CD4-positive, alpha-beta memory T cell (primary cell): Measurements from ENCODE around the gene IFFO2. TPM values are rescaled to one million over a fixed set of nuclear protein-coding genes. Genes with fewer than 3 reads are reported as not detected.
A peak's percentile ranks its signal among the peaks of the same experiment; 100 is the strongest.

Source experiments
- CTCF ChIA-PET: fragments of 350-600 bp; sonication (Branson Sonifier 250); formaldehyde crosslinking; loops from one replicate; lab custom pipeline; 2021; ENCODE audit warnings: inconsistent platforms; ENCODE audit not compliant: partially characterized antibody; lab: Charles Lee
- POLR2A ChIA-PET: fragments of 350-600 bp; sonication (Branson Sonifier 250); formaldehyde crosslinking; loops from one replicate; lab custom pipeline; 2021; ENCODE audit not compliant: partially characterized antibody; lab: Charles Lee
- DNase-seq, 5 donors: peaks; one replicate each; pipeline versions ENCODE4 v3.0.0 to v3.0.0-alpha.2; 2020 to 2022; ENCODE audit warnings: mixed read lengths in 1 of 5
- H3K27ac ChIP-seq: one replicate; pipeline ENCODE4 v1.7.0; 2013; ENCODE audit warnings: low read depth, low read length
- H3K27me3 ChIP-seq: 2 replicates; pipeline ENCODE4 v1.7.0; 2013; ENCODE audit warnings: mild to moderate bottlenecking, low read length, moderate library complexity; ENCODE audit not compliant: insufficient read depth
- H3K36me3 ChIP-seq: 2 replicates; pipeline ENCODE4 v1.7.0; 2013; ENCODE audit warnings: mild to moderate bottlenecking, low read length, moderate library complexity; ENCODE audit not compliant: insufficient read depth
- H3K4me1 ChIP-seq: 2 replicates; pipeline ENCODE4 v1.7.0; 2013; ENCODE audit warnings: mild to moderate bottlenecking, low read length, moderate library complexity; ENCODE audit not compliant: insufficient read depth
- H3K4me3 ChIP-seq, 2 donors: one replicate each; pipeline ENCODE4 v1.7.0; 2013; ENCODE audit warnings: low read length in 2 of 2, mild to moderate bottlenecking in 1 of 2
- H3K9me3 ChIP-seq, 2 donors: one replicate each; pipeline ENCODE4 v1.7.0; 2013; ENCODE audit warnings: low read length in 2 of 2, control low read depth in 1 of 2; ENCODE audit not compliant: control insufficient read depth in 1 of 2
- H3K27ac Mint-ChIP-seq, 7 donors: one replicate each; pipeline ENCODE4 v1.8.0; 2020 to 2021; ENCODE audit warnings: mixed read lengths in 7 of 7, mild to moderate bottlenecking in 6 of 7, inconsistent platforms in 3 of 7, moderate library complexity in 3 of 7
- H3K27me3 Mint-ChIP-seq, 2 donors: one replicate each; pipeline ENCODE4 v1.8.0; 2020 to 2021; ENCODE audit warnings: mixed read lengths in 2 of 2
- H3K36me3 Mint-ChIP-seq, 2 donors: one replicate each; pipeline ENCODE4 v1.8.0; 2020 to 2021; ENCODE audit warnings: mixed read lengths in 2 of 2, inconsistent platforms in 1 of 2, mild to moderate bottlenecking in 1 of 2
- H3K4me1 Mint-ChIP-seq, 4 donors: one replicate each; pipeline ENCODE4 v1.8.0; 2020 to 2021; ENCODE audit warnings: mixed read lengths in 4 of 4, mild to moderate bottlenecking in 1 of 4
- H3K4me3 Mint-ChIP-seq, 8 donors: one replicate each; pipeline ENCODE4 v1.8.0; 2020 to 2021; ENCODE audit warnings: mixed read lengths in 8 of 8, mild to moderate bottlenecking in 7 of 8, moderate library complexity in 6 of 8, inconsistent platforms in 3 of 8
- H3K9me3 Mint-ChIP-seq, 8 donors: one replicate each; pipeline ENCODE4 v1.8.0; 2020 to 2021; ENCODE audit warnings: mixed read lengths in 8 of 8, mild to moderate bottlenecking in 5 of 8, inconsistent platforms in 3 of 8, moderate library complexity in 1 of 8
- intact Hi-C: fragments of 100-400 bp; cut with micrococcal nuclease; formaldehyde crosslinking; loops from one replicate; pipeline ENCODE4 v1.15.1; 2023
- polyA plus RNA-seq, 2 donors: library from polyadenylated mRNA; unstranded; fragments of 300-500 nt; fragmentation: Illumina TruSeq; gene quantifications; one replicate each; pipeline ENCODE4 v1.2.3, GENCODE V29; 2021
- total RNA-seq, 2 experiments: library from RNA; stranded (reverse); gene quantifications; one replicate each; pipeline ENCODE4 v1.2.3, GENCODE V29; 2021

The IFFO2 gene
- total and polyA plus RNA-seq, 4 experiments from 2014 or later, result 1.3 to 41.3 (median 22.1) TPM

GRCh38 chr1:18919197-18919905, 37.1 kb downstream of the IFFO2 start:
- peaks cover 34% of the 10 kb centered on the region for H3K36me3 ChIP-seq
- H3K4me3 ChIP-seq, result no peak overlapping the region
- H3K27me3 Mint-ChIP-seq, result no peaks in the 10 kb centered on the region
- no peaks in the 10 kb centered on the region for H3K9me3 Mint-ChIP-seq
- peak overlapping the region in 3 of 7 donors; percentile 17 to 60 (median 57) for H3K27ac Mint-ChIP-seq
- peaks cover 8 to 39% of the 10 kb centered on the region in 2 donors for H3K36me3 Mint-ChIP-seq
- ChIA-PET POLR2A (no interaction called here), CTCF (interaction anchor here (17.3 kb wide), 1 partner anchor 49 kb away, joined by 443 read pairs; no protein-coding TSS in a partner anchor)
- no peaks in the 10 kb centered on the region for H3K9me3 ChIP-seq
- H3K27ac ChIP-seq, result no peak overlapping the region
- H3K4me1 ChIP-seq, result peaks cover 28% of the 10 kb centered on the region
- no peak overlapping the region for H3K4me3 Mint-ChIP-seq
- H3K4me1 Mint-ChIP-seq, result peaks cover 16 to 37% (median 29%) of the 10 kb centered on the region in 4 donors
- intact Hi-C loops, result no loop called here
- peak in 1 of 5 donors; percentile 35 for DNase-seq
- no peaks in the 10 kb centered on the region for H3K27me3 ChIP-seq

GRCh38 chr1:18918417-18918816, 38.1 kb downstream of the IFFO2 start:
- H3K4me3 ChIP-seq, result no peak overlapping the region
- ChIA-PET CTCF (interaction anchor here (17.3 kb wide), 1 partner anchor 50 kb away, joined by 443 read pairs; no protein-coding TSS in a partner anchor), POLR2A (no interaction called here)
- H3K27ac ChIP-seq, result no peak overlapping the region
- H3K9me3 ChIP-seq, result no peaks in the 10 kb centered on the region
- peaks cover 34% of the 10 kb centered on the region for H3K36me3 ChIP-seq
- Mint-ChIP-seq H3K36me3 (peaks cover 8 to 43% of the 10 kb centered on the region in 2 donors), H3K27me3 (no peaks in the 10 kb centered on the region), H3K4me3 (no peak overlapping the region), H3K9me3 (no peaks in the 10 kb centered on the region), H3K4me1 (peaks cover 12 to 36% (median 23%) of the 10 kb centered on the region in 4 donors), H3K27ac (peak overlapping the region in 4 of 7 donors; percentile 48 to 74 (median 66))
- intact Hi-C loops, result no loop called here
- DNase-seq, result peak in 1 of 5 donors; percentile 19
- H3K27me3 ChIP-seq, result no peaks in the 10 kb centered on the region
- peaks cover 19% of the 10 kb centered on the region for H3K4me1 ChIP-seq

GRCh38 chr1:18917071-18917799, 39.2 kb downstream of the IFFO2 start:
- intact Hi-C loops, result no loop called here
- Histone ChIP-seq H3K9me3 (no peaks in the 10 kb centered on the region), H3K36me3 (peaks cover 41% of the 10 kb centered on the region), H3K4me3 (no peak overlapping the region), H3K4me1 (peaks cover 7% of the 10 kb centered on the region), H3K27me3 (no peaks in the 10 kb centered on the region), H3K27ac (no peak overlapping the region)
- H3K36me3 Mint-ChIP-seq, result peaks cover 8 to 54% of the 10 kb centered on the region in 2 donors
- peaks cover 12 to 30% (median 17%) of the 10 kb centered on the region in 4 donors for H3K4me1 Mint-ChIP-seq
- H3K4me3 Mint-ChIP-seq, result no peak overlapping the region
- H3K27me3 Mint-ChIP-seq, result no peaks in the 10 kb centered on the region
- peak in 1 of 5 donors; percentile 11 for DNase-seq
- H3K9me3 Mint-ChIP-seq, result no peaks in the 10 kb centered on the region
- peak overlapping the region in 3 of 7 donors; percentile 70 to 79 (median 74) for H3K27ac Mint-ChIP-seq
- POLR2A ChIA-PET, result interaction anchor here (1.8 kb wide), 1 partner anchor 9 kb away, joined by 5 read pairs; no protein-coding TSS in a partner anchor
- CTCF ChIA-PET, result interaction anchor here (0.8 to 17.3 kb wide), 4 partner anchors 10 to 51 kb away, joined by 3 to 443 read pairs (median 105); partner anchors contain the start of gene IFFO2

GRCh38 chr1:18915341-18915740, 41.1 kb downstream of the IFFO2 start:
- Histone ChIP-seq H3K27ac (no peak overlapping the region), H3K9me3 (no peaks in the 10 kb centered on the region), H3K4me3 (no peak overlapping the region), H3K27me3 (no peaks in the 10 kb centered on the region), H3K36me3 (peaks cover 47% of the 10 kb centered on the region), H3K4me1 (no peaks in the 10 kb centered on the region)
- Mint-ChIP-seq H3K4me1 (peaks cover 5 to 21% (median 10%) of the 10 kb centered on the region in 4 donors), H3K9me3 (no peaks in the 10 kb centered on the region), H3K4me3 (no peak overlapping the region), H3K27ac (peak overlapping the region in 3 of 7 donors; percentile 30 to 65 (median 30)), H3K27me3 (no peaks in the 10 kb centered on the region), H3K36me3 (peaks cover 20 to 68% of the 10 kb centered on the region in 2 donors)
- CTCF ChIA-PET, result interaction anchor here (3.6 to 17.3 kb wide), 6 partner anchors 10 to 53 kb away, joined by 20 to 443 read pairs (median 114); partner anchors contain the start of genes ALDH4A1 and IFFO2
- intact Hi-C loops, result no loop called here
- peak in 1 of 5 donors; percentile 24 for DNase-seq
- POLR2A ChIA-PET, result interaction anchor here (0.6 to 1.8 kb wide), 5 partner anchors 11 to 159 kb away, joined by 3 to 5 read pairs (median 4); partner anchors contain the start of gene ALDH4A1

GRCh38 chr1:18913065-18913835, 43.2 kb downstream of the IFFO2 start:
- intact Hi-C loops, result loop anchor here (1.0 kb wide), 2 partner anchors 13 to 59 kb away; no protein-coding TSS in a partner anchor
- ChIA-PET POLR2A (interaction anchor here (0.7 to 3.1 kb wide), 12 partner anchors 10 to 161 kb away, joined by 3 to 24 read pairs (median 6); partner anchors contain the start of genes ALDH4A1 and IFFO2), CTCF (interaction anchor here (0.8 to 17.3 kb wide), 19 partner anchors 10 to 1299 kb away, joined by 3 to 443 read pairs (median 7); partner anchors contain the start of genes ALDH4A1 and IFFO2)
- H3K27me3 ChIP-seq, result no peaks in the 10 kb centered on the region
- Mint-ChIP-seq H3K27me3 (no peaks in the 10 kb centered on the region), H3K4me3 (peak overlapping the region in 1 of 8 donors; percentile 41), H3K9me3 (no peaks in the 10 kb centered on the region), H3K27ac (peak overlapping the region; percentile 62 to 90 (median 82)), H3K4me1 (peaks cover 5 to 21% (median 8%) of the 10 kb centered on the region in 4 donors), H3K36me3 (peaks cover 36 to 81% of the 10 kb centered on the region in 2 donors)
- no peak overlapping the region for H3K4me3 ChIP-seq
- peaks cover 52% of the 10 kb centered on the region for H3K36me3 ChIP-seq
- H3K9me3 ChIP-seq, result no peaks in the 10 kb centered on the region
- no peaks in the 10 kb centered on the region for H3K4me1 ChIP-seq
- DNase-seq, result peak; percentile 64 to 71 (median 66)
- H3K27ac ChIP-seq, result peak overlapping the region; percentile 5

- Histone ChIP-seq H3K27me3 (no peaks in the 10 kb centered on the region), H3K27ac (no peak overlapping the region), H3K4me1 (no peaks in the 10 kb centered on the region), H3K9me3 (no peaks in the 10 kb centered on the region), H3K36me3 (peaks cover 54% of the 10 kb centered on the region), H3K4me3 (no peak overlapping the region)
- Mint-ChIP-seq H3K4me3 (no peak overlapping the region), H3K36me3 (peaks cover 35 to 85% of the 10 kb centered on the region in 2 donors), H3K9me3 (no peaks in the 10 kb centered on the region), H3K4me1 (peaks cover 6 to 21% (median 7%) of the 10 kb centered on the region in 4 donors), H3K27ac (peak overlapping the region in 5 of 7 donors; percentile 12 to 90 (median 69)), H3K27me3 (no peaks in the 10 kb centered on the region)
- ChIA-PET CTCF (interaction anchor here (0.8 to 17.3 kb wide), 14 partner anchors 9 to 1300 kb away, joined by 3 to 443 read pairs (median 16); partner anchors contain the start of genes ALDH4A1 and IFFO2), POLR2A (interaction anchor here (0.7 to 3.1 kb wide), 10 partner anchors 10 to 162 kb away, joined by 3 to 24 read pairs (median 8); partner anchors contain the start of genes ALDH4A1 and IFFO2)
- DNase-seq, result peak in 1 of 5 donors; percentile 13
- intact Hi-C loops, result no loop called here
These were observed 43.9 kb downstream of the IFFO2 start for GRCh38 chr1:18912550-18912949.
